ENCODE results near the gene WLS.
A peak's percentile ranks its signal among the peaks of the same experiment; 100 is the strongest.

DNA sequence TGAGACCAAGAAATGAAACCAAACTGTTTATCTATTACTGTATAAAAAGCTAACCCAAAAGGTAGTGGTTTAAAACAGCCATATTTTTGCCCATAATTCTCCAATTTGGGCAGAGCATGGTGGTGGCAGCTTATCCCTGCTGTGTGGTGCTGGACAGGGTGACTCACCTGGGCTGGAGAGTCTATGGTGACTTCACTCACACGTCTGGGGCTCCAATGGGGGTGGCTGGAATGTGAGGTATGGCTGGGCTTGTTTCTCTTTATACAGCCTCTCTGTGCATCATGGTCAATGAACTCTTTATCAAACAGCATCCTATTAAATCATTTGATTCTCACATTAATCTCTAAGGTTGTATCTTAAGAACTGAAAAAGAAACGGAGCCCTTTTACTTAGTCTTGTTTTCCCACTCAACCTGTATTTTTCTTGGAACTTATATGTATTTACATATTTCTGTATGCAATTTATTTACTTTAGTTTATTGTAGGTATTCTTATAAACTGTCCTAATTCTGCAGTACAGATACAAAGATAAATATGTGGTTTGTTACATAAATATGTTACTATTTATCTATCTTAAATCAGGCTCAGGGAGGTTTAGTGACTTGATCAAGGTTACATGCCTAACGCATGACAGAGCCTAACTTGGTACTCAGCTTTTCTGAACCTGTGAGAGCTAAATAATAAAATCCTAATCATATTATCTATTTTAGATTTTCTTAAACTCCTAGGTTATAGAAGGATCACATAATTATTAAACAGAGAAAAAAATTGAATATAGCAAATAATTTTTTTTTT, 37.5 kb upstream of the WLS start:
- TF ChIP-seq TAF1 (IDR thresholded peaks at IDR 0.05; ENCODE audit: low read depth): no peak
- TF ChIP-seq, protein P1, sequence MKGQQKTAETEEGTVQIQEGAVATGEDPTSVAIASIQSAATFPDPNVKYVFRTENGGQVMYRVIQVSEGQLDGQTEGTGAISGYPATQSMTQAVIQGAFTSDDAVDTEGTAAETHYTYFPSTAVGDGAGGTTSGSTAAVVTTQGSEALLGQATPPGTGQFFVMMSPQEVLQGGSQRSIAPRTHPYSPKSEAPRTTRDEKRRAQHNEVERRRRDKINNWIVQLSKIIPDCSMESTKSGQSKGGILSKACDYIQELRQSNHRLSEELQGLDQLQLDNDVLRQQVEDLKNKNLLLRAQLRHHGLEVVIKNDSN (IDR thresholded peaks at IDR 0.05): no peak
- TF ChIP-seq CREB1 (IDR thresholded peaks at IDR 0.05; ENCODE audit: low read depth): no peak
- TF ChIP-seq NFIC (IDR thresholded peaks at IDR 0.05): no peak
- TF ChIP-seq YY1 (IDR thresholded peaks at IDR 0.05; ENCODE audit: low read depth): no peak
- TF ChIP-seq REST (IDR thresholded peaks at IDR 0.05; ENCODE audit: low read depth): no peak
- no peak for TF ChIP-seq RAD21 (IDR thresholded peaks at IDR 0.05; ENCODE audit: low read depth)
- no peak for TF ChIP-seq EP300 (IDR thresholded peaks at IDR 0.05; ENCODE audit: borderline replicate concordance)
- peak; percentile 74 for TF ChIP-seq TEAD4 (IDR thresholded peaks at IDR 0.05)
- TF ChIP-seq, protein P2, sequence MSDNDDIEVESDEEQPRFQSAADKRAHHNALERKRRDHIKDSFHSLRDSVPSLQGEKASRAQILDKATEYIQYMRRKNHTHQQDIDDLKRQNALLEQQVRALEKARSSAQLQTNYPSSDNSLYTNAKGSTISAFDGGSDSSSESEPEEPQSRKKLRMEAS (IDR thresholded peaks at IDR 0.05): no peak
- no peak for TF ChIP-seq ZBTB7A (IDR thresholded peaks at IDR 0.05; ENCODE audit: low read depth)
